Endometrial microvascular endothelial cells (primary cell): ENCODE data around the gene TMPRSS11A. TPM values are rescaled to one million over a fixed set of nuclear protein-coding genes. Genes with fewer than 3 reads are reported as not detected.

Experiments used
- in situ Hi-C: cut with HindIII; loops from 2 replicates; pipeline ENCODE4 v1.10.0; 2017; ENCODE audit warnings: low sequenced_read_pairs, low pct_unique_long_range_greater_than_20kb; ENCODE audit errors: inconsistent ontology term
- total RNA-seq: library from RNA; depleted of rRNA; stranded (reverse); fragments of >200 nt; gene quantifications from one replicate; pipeline ENCODE4 v1.2.3, GENCODE V29; 2015; ENCODE audit errors: inconsistent ontology term

TMPRSS11A gene
- total RNA-seq, 1 donor from 2014 or later = not detected

- in situ Hi-C loops = no loop called here
These were observed 79.8 kb downstream of the TMPRSS11A start for GRCh38 chr4:67883458-67883857.

GRCh38 chr4:67880866-67881610 lies 82.3 kb downstream of the TMPRSS11A start:
- in situ Hi-C loops = no loop called here

- in situ Hi-C loops = no loop called here
These were observed 83.8 kb downstream of the TMPRSS11A start for GRCh38 chr4:67879486-67879885.

GRCh38 chr4:67877086-67877485 lies 86.2 kb downstream of the TMPRSS11A start:
- in situ Hi-C loops = no loop called here

GRCh38 chr4:67874986-67875385 lies 88.3 kb downstream of the TMPRSS11A start:
- in situ Hi-C loops = no loop called here

- in situ Hi-C loops = no loop called here
These were observed 90.2 kb downstream of the TMPRSS11A start for GRCh38 chr4:67873116-67873515.

GRCh38 chr4:67871867-67872266 lies 91.4 kb downstream of the TMPRSS11A start:
- in situ Hi-C loops = no loop called here

- in situ Hi-C loops = no loop called here
These were observed 93.6 kb downstream of the TMPRSS11A start for GRCh38 chr4:67869580-67870190.

- in situ Hi-C loops = no loop called here
These were observed 101.8 kb downstream of the TMPRSS11A start for GRCh38 chr4:67861513-67861912.

Other genes starting within 250 kb of the TMPRSS11A start
- gene GNRHR, start 209.1 kb downstream of the TMPRSS11A start, total RNA-seq = not detected
- gene TMPRSS11D, start 79.5 kb downstream of the TMPRSS11A start, total RNA-seq = not detected
- gene TMPRSS11F, start 166.4 kb upstream of the TMPRSS11A start, total RNA-seq = not detected